OCI-LY3 (cell line): Measurements from ENCODE around the gene CEP112.

ENCODE experiments used
- CTCF ChIP-seq: fragments of 200-600, 300-600 bp; sonication (generic); IDR thresholded peaks from 2 replicates; pipeline ENCODE4 v1.5.1; 2014; ENCODE audit warnings: antibody characterized with exemption, low read length, low read depth
- EZH2phosphoT487 ChIP-seq: fragments of 200-600 bp; shearing (Covaris generic); IDR thresholded peaks from 2 replicates; pipeline ENCODE4 v1.6.1; 2018; ENCODE audit warnings: antibody characterized with exemption, mixed run types, low read depth

DNA sequence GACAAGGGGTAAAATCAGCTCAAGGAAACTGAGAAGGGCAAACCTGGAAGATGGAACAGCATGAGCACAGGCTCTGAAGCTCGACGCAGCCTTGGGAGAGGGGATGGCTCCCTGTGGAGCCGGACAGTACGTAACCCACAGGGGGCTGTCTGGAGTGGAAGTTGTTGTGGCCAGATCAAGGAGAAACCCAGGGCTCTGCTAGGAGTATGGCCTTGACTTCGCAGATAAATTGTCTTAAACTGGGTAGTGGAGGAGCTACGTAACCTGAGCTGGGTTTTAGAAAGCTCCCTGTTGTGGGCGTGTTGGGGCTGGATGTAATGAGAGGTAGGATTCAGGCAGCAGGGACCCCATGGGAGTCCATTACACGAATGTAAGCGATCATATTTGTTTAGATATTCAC, 605.0 kb downstream of the CEP112 start:
- TF ChIP-seq CTCF (no peak), EZH2phosphoT487 (no peak)
